GM23338 (cell line): ENCODE results near the gene LIAS.

ENCODE experiments used
- CTCF ChIP-seq, 2 experiments: fragments of 200-600 bp in 1 of 2; sonication (generic) in 1 of 2; conservative IDR thresholded peaks; 2 replicates each; pipeline versions ENCODE4 v1.5.1 to v1.6.1; 2016 to 2017; ENCODE audit warnings: antibody characterized with exemption in 2 of 2, low read depth in 2 of 2, mild to moderate bottlenecking in 2 of 2, moderate library complexity in 1 of 2
- ETS1 ChIP-seq: IDR thresholded peaks from 2 replicates; pipeline ENCODE4 v1.6.1; 2016; ENCODE audit warnings: antibody characterized with exemption
- EZH2 ChIP-seq: fragments of 200-600 bp; sonication (generic); IDR thresholded peaks from one replicate; pipeline ENCODE4 v1.8.0; 2017; ENCODE audit warnings: antibody characterized with exemption, mild to moderate bottlenecking, low read depth; ENCODE audit not compliant: unreplicated experiment
- EZH2phosphoT487 ChIP-seq: fragments of 200-600 bp; sonication (generic); IDR thresholded peaks from one replicate; pipeline ENCODE4 v1.8.1; 2018; ENCODE audit warnings: antibody characterized with exemption; ENCODE audit not compliant: unreplicated experiment
- JUNB ChIP-seq: IDR thresholded peaks from one replicate; pipeline ENCODE4 v1.6.1; 2016; ENCODE audit warnings: antibody characterized with exemption; ENCODE audit not compliant: unreplicated experiment
- NANOG ChIP-seq: IDR thresholded peaks from 2 replicates; pipeline ENCODE4 v1.6.1; 2016; ENCODE audit warnings: antibody characterized with exemption, borderline replicate concordance
- POLR2AphosphoS5 ChIP-seq: IDR thresholded peaks from 2 replicates; pipeline ENCODE4 v1.6.1; 2016; ENCODE audit warnings: antibody characterized with exemption, low read depth
- REST ChIP-seq: IDR thresholded peaks from one replicate; pipeline ENCODE4 v1.6.1; 2018; ENCODE audit warnings: antibody characterized with exemption; ENCODE audit not compliant: unreplicated experiment

GRCh38 chr4:39526765-39527295 is 68.0 kb downstream of the LIAS start:
- TF ChIP-seq POLR2AphosphoS5, result no peak
- TF ChIP-seq CTCF (conservative IDR thresholded peaks at IDR 0.05; ENCODE audit: low read depth in 2 of 2), result no peak
- no peak for TF ChIP-seq REST
- no peak for TF ChIP-seq ETS1
- TF ChIP-seq NANOG, result no peak
- TF ChIP-seq EZH2phosphoT487, result no peak
- TF ChIP-seq EZH2, result no peak
- TF ChIP-seq JUNB, result no peak
